SK-N-SH (cell line): Measurements from ENCODE around the gene ZC3HAV1L. TPM values are rescaled to one million over a fixed set of nuclear protein-coding genes. Genes with fewer than 3 reads are reported as not detected.
A peak's percentile ranks its signal among the peaks of the same experiment; 100 is the strongest.
"Not testable (repeated sequence)": the region's sequence is repeated elsewhere in the genome, so short reads cannot be mapped to it uniquely, and the experiment has no call there.

Source experiments
- CTCF ChIA-PET: fragments of 300-600, 350-600 bp; formaldehyde crosslinking; extraction: SDS; loops from one replicate; lab custom pipeline; 2021; lab: Yijun Ruan, JAX
- POLR2A ChIA-PET: fragments of 350-600 bp; sonication (Branson Sonifier 250); formaldehyde crosslinking; extraction: SDS; loops from one replicate; lab custom pipeline; 2020; ENCODE audit warnings: antibody characterized with exemption, inconsistent platforms; lab: Yijun Ruan, JAX
- DNase-seq: peaks from one replicate; pipeline ENCODE4 v3.0.0; 2012
- H2AFZ ChIP-seq: fragments of 200-600 bp; sonication (generic); 2 replicates; pipeline ENCODE4 v1.8.1; 2016; ENCODE audit warnings: antibody characterized with exemption, mild to moderate bottlenecking, low read depth
- H3F3A ChIP-seq: fragments of 200-600 bp; sonication (generic); replicated peaks from 2 replicates; pipeline ENCODE3; 2016; ENCODE audit warnings: antibody characterized with exemption, mild to moderate bottlenecking; ENCODE audit not compliant: insufficient read depth
- H3K27ac ChIP-seq, 2 experiments: fragments of 200-500 bp in 1 of 2; fragments of 200-600 bp in 1 of 2; sonication (Bioruptor generic) in 1 of 2; sonication (generic), shearing (Covaris generic) in 1 of 2; 2 replicates each; pipeline versions ENCODE4 v1.5.1 to v1.6.1; 2014 to 2016; ENCODE audit warnings: low read depth in 2 of 2, inconsistent platforms in 1 of 2, low read length in 1 of 2, mild to moderate bottlenecking in 1 of 2, mixed read lengths in 1 of 2
- H3K27me3 ChIP-seq: fragments of 200-600 bp; sonication (generic), shearing (Covaris generic); 2 replicates; pipeline ENCODE4 v1.6.1; 2016; ENCODE audit warnings: mixed run types; ENCODE audit not compliant: insufficient read depth
- H3K36me3 ChIP-seq, 2 experiments: fragments of 200-500 bp in 1 of 2; fragments of 200-600 bp in 1 of 2; sonication (Bioruptor generic) in 1 of 2; sonication (generic) in 1 of 2; replicated peaks in 1 of 2; 2 replicates each; pipeline versions ENCODE3 to v1.5.1; 2014 to 2016; ENCODE audit warnings: low read length in 1 of 2, mild to moderate bottlenecking in 1 of 2; ENCODE audit not compliant: insufficient read depth in 2 of 2, control insufficient read depth in 1 of 2
- H3K4me1 ChIP-seq, 2 experiments: fragments of 200-500 bp in 1 of 2; fragments of 200-600 bp in 1 of 2; sonication (Bioruptor generic) in 1 of 2; sonication (generic), shearing (Covaris generic) in 1 of 2; 2 replicates each; pipeline versions ENCODE4 v1.5.1 to v1.6.1; 2014 to 2016; ENCODE audit warnings: low read depth in 1 of 2, low read length in 1 of 2, mixed run types in 1 of 2; ENCODE audit not compliant: insufficient read depth in 2 of 2, control insufficient read depth in 1 of 2
- H3K4me2 ChIP-seq: fragments of 200-600 bp; sonication (generic), shearing (Covaris generic); 2 replicates; pipeline ENCODE4 v1.6.1; 2017; ENCODE audit warnings: mixed run types
- H3K4me3 ChIP-seq, 2 experiments: fragments of 200-500 bp in 1 of 2; fragments of 200-600 bp in 1 of 2; sonication (Bioruptor generic) in 1 of 2; sonication (generic), shearing (Covaris generic) in 1 of 2; 2 replicates each; pipeline versions ENCODE4 v1.5.1 to v1.8.1; 2014 to 2016; ENCODE audit warnings: low read depth in 2 of 2, inconsistent platforms in 1 of 2, low read length in 1 of 2, mild to moderate bottlenecking in 1 of 2, mixed read lengths in 1 of 2, moderate library complexity in 1 of 2
- H3K79me2 ChIP-seq: fragments of 200-600 bp; sonication (generic); 2 replicates; pipeline ENCODE4 v1.8.1; 2017; ENCODE audit warnings: mild to moderate bottlenecking; ENCODE audit not compliant: insufficient read depth
- H3K9ac ChIP-seq: fragments of 200-600 bp; sonication (generic); 2 replicates; pipeline ENCODE4 v1.6.1; 2017; ENCODE audit warnings: mixed run types
- H3K9me2 ChIP-seq: fragments of 200-600 bp; sonication (generic); 2 replicates; pipeline ENCODE4 v1.6.1; 2017; ENCODE audit warnings: mixed run types
- H3K9me3 ChIP-seq: fragments of 200-600 bp; sonication (generic); 2 replicates; pipeline ENCODE4 v1.6.1; 2017; ENCODE audit warnings: mixed run types, mild to moderate bottlenecking, moderate library complexity
- H4K20me1 ChIP-seq: fragments of 200-600 bp; sonication (generic); 2 replicates; pipeline ENCODE4 v1.6.1; 2017; ENCODE audit warnings: mild to moderate bottlenecking, mixed run types; ENCODE audit not compliant: insufficient read depth
- CHD2 ChIP-seq: fragments of 150-350 bp; IDR thresholded peaks from 2 replicates; pipeline ENCODE4 v1.6.1; 2018; ENCODE audit warnings: low read length; ENCODE audit not compliant: partially characterized antibody
- FOXM1 ChIP-seq: IDR thresholded peaks from 2 replicates; pipeline ENCODE4 v1.4.0; 2012; ENCODE audit warnings: low read depth, mild to moderate bottlenecking
- MXI1 ChIP-seq: IDR thresholded peaks from 2 replicates; pipeline ENCODE4 v1.6.1; 2012; ENCODE audit warnings: mild to moderate bottlenecking, low read depth, low read length, improper control_type of control experiment
- PBX3 ChIP-seq: IDR thresholded peaks from 2 replicates; pipeline ENCODE4; 2012
- RAD21 ChIP-seq: IDR thresholded peaks from 2 replicates; pipeline ENCODE4 v1.6.1; 2012; ENCODE audit warnings: mild to moderate bottlenecking, low read length
- RCOR1 ChIP-seq: fragments of 150-350 bp; IDR thresholded peaks from 2 replicates; pipeline ENCODE4 v1.6.1; 2017; ENCODE audit warnings: antibody characterized with exemption, low read length
- RXRA ChIP-seq: IDR thresholded peaks from 2 replicates; pipeline ENCODE4 v1.4.0; 2012; ENCODE audit warnings: low read depth, mild to moderate bottlenecking, borderline replicate concordance
- WGBS: methylation state at CpG from one replicate; pipeline ENCODE4 v1.1.6; 2017; ENCODE audit warnings: low lambda C conversion rate; 5-methylcytosine and 5-hydroxymethylcytosine counted together
- polyA plus RNA-seq, 3 experiments: library from polyadenylated mRNA; depleted of rRNA; stranded (reverse); fragments of >200 nt; gene quantifications; 2 replicates each; pipeline ENCODE4 v1.2.3, GENCODE V29; 2012

Gene ZC3HAV1L
- polyA plus RNA-seq, 1 of the 3 experiments (the other 2 are of a cell fraction), result 9.7 TPM

- DNase-seq, result no peak
- no peak overlapping the region for H3K4me2 ChIP-seq
- H3K27me3 ChIP-seq, result no peaks in the 10 kb centered on the region
- no peaks in the 10 kb centered on the region for H3K79me2 ChIP-seq
- no peak overlapping the region for H3K4me3 ChIP-seq
- H3K9me3 ChIP-seq, result no peaks in the 10 kb centered on the region
- H3K27ac ChIP-seq, result no peak overlapping the region
- H2AFZ ChIP-seq, result no peak overlapping the region
- H3K9me2 ChIP-seq, result no peaks in the 10 kb centered on the region
- ChIA-PET POLR2A (no interaction called here), CTCF (interaction anchor here (0.7 to 3.5 kb wide), 5 partner anchors 19 to 170 kb away, joined by 3 to 16 read pairs (median 3); no protein-coding TSS in a partner anchor)
- H3K4me1 ChIP-seq, result peaks cover 6 to 9% of the 10 kb centered on the region in 2 experiments; a peak in 3 of 4 replicates
- H3K9ac ChIP-seq, result no peak overlapping the region
- H4K20me1 ChIP-seq, result no peaks in the 10 kb centered on the region
- H3F3A ChIP-seq, result no peaks in the 10 kb centered on the region
- TF ChIP-seq RCOR1 (no peak), FOXM1 (no peak)
- TF ChIP-seq, all 33 proteins: peak for 0
- WGBS, result 88% methylated on average over 1 of the region's 1 CpG
- H3K36me3 ChIP-seq, result peaks cover 19 to 27% of the 10 kb centered on the region in 2 experiments
Observed at GRCh38 chr7:139055674-139056073, 19.8 kb upstream of the ZC3HAV1L start.

- not testable (repeated sequence) for H3K79me2 ChIP-seq, H3K4me1 ChIP-seq, H3K27me3 ChIP-seq, H2AFZ ChIP-seq, H3F3A ChIP-seq, H3K4me2 ChIP-seq, H3K4me3 ChIP-seq, H3K9ac ChIP-seq, H4K20me1 ChIP-seq, H3K9me2 ChIP-seq, H3K9me3 ChIP-seq, DNase-seq
- ChIA-PET CTCF (interaction anchor here (1.2 to 6.0 kb wide), 5 partner anchors 10 to 37 kb away, joined by 3 to 36 read pairs (median 7); partner anchors contain the start of gene ZC3HAV1L), POLR2A (interaction anchor here (1.1 kb wide), 1 partner anchor 21 kb away, joined by 3 read pairs; no protein-coding TSS in a partner anchor)
- 99% methylated on average over 14 of the region's 14 CpGs for WGBS
- peaks cover 19 to 25% of the 10 kb centered on the region in 2 experiments for H3K36me3 ChIP-seq
- peak overlapping the region in 1 of 2 experiments; percentile 53; a peak in 1 of 4 replicates for H3K27ac ChIP-seq
Observed at GRCh38 chr7:139054656-139055055, 18.8 kb upstream of the ZC3HAV1L start.

- Histone ChIP-seq H3K79me2 (no peaks in the 10 kb centered on the region), H3K4me3 (no peak overlapping the region), H3K9me3 (no peaks in the 10 kb centered on the region), H3F3A (no peaks in the 10 kb centered on the region), H3K27ac (peak overlapping the region in 1 of 2 experiments; percentile 53; a peak in 2 of 4 replicates), H3K27me3 (no peaks in the 10 kb centered on the region), H4K20me1 (no peaks in the 10 kb centered on the region), H2AFZ (no peak overlapping the region), H3K36me3 (peaks cover 23 to 29% of the 10 kb centered on the region in 2 experiments), H3K9ac (no peak overlapping the region), H3K4me1 (peaks cover 6 to 9% of the 10 kb centered on the region in 2 experiments; a peak in 3 of 4 replicates), H3K9me2 (no peaks in the 10 kb centered on the region), H3K4me2 (no peak overlapping the region)
- 41% methylated on average over 2 of the region's 2 CpGs for WGBS
- POLR2A ChIA-PET, result interaction anchor here (1.1 kb wide), 1 partner anchor 21 kb away, joined by 3 read pairs; no protein-coding TSS in a partner anchor
- CTCF ChIA-PET, result interaction anchor here (1.0 to 6.0 kb wide), 8 partner anchors 10 to 172 kb away, joined by 3 to 36 read pairs (median 5); partner anchors contain the start of gene ZC3HAV1L
- peak; percentile 33 for TF ChIP-seq MXI1
- peak; percentile 70 for TF ChIP-seq PBX3
- TF ChIP-seq RCOR1, result peak; percentile 68
- 0 out of 2 replicates have a peak, but pooled peaks have one; percentile 8 for TF ChIP-seq RAD21
- TF ChIP-seq CHD2, result peak; percentile 49
- TF ChIP-seq RXRA, result no peak
- DNase-seq, result peak; percentile 75
Observed at GRCh38 chr7:139054101-139054500, 18.3 kb upstream of the ZC3HAV1L start.
